ENCODE measurements around the gene MPPE1. TPM values are rescaled to one million over a fixed set of nuclear protein-coding genes. Genes with fewer than 3 reads are reported as not detected.
"Not testable (repeated sequence)": the region's sequence is repeated elsewhere in the genome, so short reads cannot be mapped to it uniquely, and the experiment has no call there.

Gene MPPE1, protein sequence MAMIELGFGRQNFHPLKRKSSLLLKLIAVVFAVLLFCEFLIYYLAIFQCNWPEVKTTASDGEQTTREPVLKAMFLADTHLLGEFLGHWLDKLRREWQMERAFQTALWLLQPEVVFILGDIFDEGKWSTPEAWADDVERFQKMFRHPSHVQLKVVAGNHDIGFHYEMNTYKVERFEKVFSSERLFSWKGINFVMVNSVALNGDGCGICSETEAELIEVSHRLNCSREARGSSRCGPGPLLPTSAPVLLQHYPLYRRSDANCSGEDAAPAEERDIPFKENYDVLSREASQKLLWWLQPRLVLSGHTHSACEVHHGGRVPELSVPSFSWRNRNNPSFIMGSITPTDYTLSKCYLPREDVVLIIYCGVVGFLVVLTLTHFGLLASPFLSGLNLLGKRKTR
- total RNA-seq (2014; rRNA removed; shearing (Covaris generic)) = 18.1 and 19.4 TPM in 2 replicates
- polyA plus RNA-seq (2015; cell fraction: cytosol; rRNA removed) = 15.7 and 18.6 TPM in 2 replicates
- polyA plus RNA-seq (2015; cell fraction: nucleus; rRNA removed) = 38.6 and 43.0 TPM in 2 replicates

- peak; percentile 83 for DNase-seq (ENCODE audit: low read depth)
Observed at GRCh38 chr18:11908182-11909060, at the start of gene MPPE1. Gene MPPE1, minus strand, starts transcription at chr18:11908317. Its CDS starts 11,053 bp downstream, at chr18:11897264.

DNA sequence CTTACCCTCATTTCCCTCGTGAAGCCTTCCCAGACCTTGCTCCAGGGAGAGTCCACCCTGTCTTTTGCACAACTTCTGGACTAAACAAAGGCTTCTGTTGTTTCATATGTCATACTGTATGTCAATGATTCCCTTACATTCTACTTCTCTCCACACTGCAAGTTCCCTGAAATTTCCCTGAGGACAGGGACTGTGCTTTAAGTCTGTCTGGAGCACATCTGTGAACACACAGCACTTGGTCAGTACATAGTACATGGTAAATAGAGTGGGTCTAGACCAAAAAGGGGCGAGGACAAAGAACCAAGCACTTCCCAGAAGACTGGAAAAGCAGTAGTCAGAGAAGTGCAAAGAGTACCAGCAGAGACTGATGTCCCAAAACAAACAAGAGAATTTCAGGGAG is 49.5 kb upstream of the MPPE1 start:
- no peak for DNase-seq (ENCODE audit: low read depth)

DNA sequence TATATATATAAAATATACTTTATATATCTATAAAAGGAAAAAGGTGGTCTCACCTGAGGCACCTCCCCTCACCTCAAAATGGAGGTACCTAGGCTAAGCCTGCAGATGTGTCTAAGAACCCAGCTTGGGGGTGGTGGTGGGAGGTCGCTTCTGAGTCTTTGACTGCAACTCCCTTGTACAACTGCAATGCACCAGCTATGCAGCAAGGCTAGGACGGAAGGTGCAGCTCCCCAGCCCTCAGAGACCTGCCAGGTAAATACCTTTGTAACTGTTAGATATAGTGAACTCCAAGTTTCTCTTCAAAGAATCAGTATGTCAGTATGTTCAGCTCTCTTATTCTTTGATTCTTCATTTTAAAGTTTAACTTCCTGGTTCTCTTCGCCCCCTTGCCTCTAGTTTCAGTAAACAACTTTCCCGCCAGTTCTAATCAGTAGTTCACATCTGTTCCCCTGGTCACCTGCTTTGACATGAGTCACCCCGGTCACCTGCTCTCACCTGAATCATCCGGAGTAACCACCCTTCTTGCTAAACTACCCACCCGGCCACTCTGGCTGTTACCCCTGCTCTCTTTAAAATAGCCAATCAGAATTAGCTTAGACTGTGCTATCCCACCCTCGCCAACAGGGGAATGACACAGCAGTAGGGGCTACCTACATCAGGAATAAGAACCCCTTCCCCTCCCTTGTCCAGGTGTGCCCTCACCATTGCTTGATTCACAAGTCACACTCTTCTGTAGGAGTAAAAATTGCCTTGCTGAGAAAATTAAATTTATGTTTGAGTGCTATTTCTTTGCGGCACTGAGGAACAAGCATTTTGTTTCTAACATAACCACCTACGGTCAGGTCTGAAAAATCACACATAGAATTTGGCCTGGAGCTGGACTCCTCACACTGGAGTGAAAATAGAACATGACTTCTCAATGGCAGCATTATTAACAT is 48.5 kb upstream of the MPPE1 start:
- no peak for DNase-seq (ENCODE audit: low read depth)

GRCh38 chr18:11955239-11956029 is 47.3 kb upstream of the MPPE1 start:
- peak; percentile 88 for DNase-seq (ENCODE audit: low read depth)

DNA sequence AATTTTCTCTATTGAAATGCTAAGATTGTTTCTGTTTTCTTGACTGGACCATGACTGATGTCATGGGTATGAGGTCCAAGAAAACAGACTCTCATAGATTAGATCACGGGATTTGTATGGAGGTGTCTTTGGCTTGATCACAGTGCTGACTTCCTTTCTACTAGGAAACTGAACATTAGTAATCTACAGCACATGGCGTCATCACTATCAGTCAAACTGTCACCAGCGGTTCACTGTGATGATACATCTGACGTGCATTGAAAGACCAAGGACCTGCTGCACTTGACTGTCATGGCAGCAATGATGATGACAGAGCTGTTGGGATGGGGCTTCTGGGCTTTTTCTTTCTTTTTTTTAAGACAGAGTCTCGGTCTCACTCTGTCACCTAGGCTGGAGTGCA is 45.0 kb upstream of the MPPE1 start:
- DNase-seq (ENCODE audit: low read depth) = no peak

GRCh38 chr18:11951390-11951851 is 43.3 kb upstream of the MPPE1 start:
- no peak for DNase-seq (ENCODE audit: low read depth)

GRCh38 chr18:11950824-11951223 is 42.7 kb upstream of the MPPE1 start:
- no peak for DNase-seq (ENCODE audit: low read depth)

- no peak for DNase-seq (ENCODE audit: low read depth)
Observed at GRCh38 chr18:11948852-11949523, 40.9 kb upstream of the MPPE1 start.

DNA sequence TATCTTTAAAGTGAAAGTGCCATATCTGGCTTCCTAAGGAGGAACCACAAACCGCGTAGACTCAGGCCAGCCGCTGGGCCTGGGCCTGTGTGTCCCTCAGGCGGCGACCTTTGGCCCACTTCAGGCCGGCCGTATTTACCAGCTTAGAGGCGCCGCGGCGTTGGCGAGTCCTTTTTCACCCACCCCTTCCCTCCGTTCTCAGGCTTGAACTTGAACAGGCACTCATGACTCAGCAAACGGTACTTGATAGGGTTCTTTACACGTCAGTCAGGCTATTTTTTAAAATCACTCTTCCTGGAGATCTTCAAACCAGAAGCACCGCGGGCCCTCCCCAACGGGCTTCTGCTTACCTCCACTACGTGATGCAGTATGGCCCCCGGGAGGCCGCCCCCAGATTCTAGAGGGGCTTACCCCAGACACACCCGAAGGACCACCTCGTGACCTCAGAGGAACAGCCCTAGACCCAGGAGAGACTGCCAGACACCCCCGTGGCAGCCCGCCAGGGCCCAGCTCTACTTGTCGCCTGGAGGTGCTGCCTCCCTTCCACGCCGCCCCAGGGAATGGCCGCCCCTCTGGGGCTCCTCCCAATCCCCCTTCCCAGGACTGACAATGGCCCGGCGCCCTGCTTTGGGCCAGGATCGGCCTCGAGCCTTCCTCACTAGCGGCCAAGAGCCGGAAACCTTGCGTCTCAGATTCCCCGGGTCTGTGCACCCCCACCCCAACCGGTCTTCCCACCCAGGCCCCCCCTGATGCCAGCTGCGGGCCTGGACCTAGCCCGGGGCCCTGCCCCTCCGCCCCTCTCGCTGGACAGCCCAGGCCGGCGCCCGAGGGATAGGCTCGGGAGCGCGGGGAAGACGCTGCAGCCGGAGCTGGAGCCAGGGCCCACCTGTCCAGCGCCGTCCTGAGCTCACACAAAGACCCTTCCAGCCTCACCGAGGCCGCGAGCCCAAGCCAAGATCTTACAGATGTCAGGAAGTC is 39.4 kb upstream of the MPPE1 start:
- peak; percentile 89 for DNase-seq (ENCODE audit: low read depth)

DNA sequence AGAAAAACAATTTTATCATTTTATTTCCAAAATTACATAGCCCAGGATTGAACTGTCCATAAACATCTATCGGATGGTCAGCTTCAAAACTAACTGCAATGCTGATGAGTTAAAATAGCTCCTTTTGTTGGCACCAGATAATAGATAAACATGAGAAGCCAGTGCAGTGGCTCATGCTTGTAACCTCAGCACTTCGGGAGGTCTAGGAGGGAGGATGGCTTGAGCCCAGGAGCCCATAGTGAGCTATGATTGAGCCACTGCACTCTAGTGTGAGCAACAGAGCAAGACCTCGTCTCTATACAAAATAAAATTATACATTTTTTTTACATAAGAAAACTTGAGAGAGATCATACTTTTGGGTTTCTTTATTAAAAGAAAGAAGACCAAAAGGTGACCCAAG is 38.6 kb upstream of the MPPE1 start:
- DNase-seq (ENCODE audit: low read depth) = peak; percentile 24

- not testable (repeated sequence) for DNase-seq (ENCODE audit: low read depth)
Observed at GRCh38 chr18:11945834-11946659, 37.9 kb upstream of the MPPE1 start.

DNA sequence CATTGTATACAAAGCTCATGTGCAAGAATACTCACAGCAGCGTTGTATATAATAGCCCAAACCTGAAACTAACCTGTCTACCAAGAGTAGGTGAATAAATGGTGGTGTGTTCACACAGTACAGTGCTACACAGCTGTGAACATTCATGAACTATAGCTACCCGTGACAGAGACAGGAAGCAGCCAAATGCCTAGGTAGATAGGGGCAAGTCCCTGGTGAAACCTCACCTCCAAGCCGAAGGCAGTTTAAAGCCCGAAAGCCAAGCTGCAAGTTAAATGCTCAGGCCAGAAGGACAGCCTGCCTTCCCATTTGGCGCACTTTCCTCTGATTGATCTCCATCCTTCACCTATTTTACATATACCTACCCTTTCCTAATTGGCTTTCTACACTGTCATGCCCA is 36.7 kb upstream of the MPPE1 start:
- DNase-seq (ENCODE audit: low read depth) = no peak

DNA sequence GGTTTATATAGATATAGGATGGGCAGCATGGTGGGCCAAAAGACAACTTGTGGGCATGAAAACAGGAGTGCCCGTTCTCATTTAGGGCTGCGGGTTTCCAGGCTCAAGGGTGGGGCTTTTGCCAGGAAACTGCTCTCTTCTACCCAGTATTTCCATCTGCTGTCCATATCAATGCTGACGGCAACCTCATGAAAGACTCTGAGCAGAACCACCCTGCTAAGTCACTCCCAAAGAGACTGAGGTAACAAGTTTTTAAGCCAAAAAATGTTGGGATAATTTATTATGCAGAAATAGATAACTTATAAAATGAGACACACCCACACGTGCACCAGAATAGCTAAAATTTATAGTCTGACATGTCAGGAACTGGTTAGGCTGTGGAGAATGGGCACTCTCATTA is 36.1 kb upstream of the MPPE1 start:
- DNase-seq (ENCODE audit: low read depth) = no peak

- no peak for DNase-seq (ENCODE audit: low read depth)
Observed at GRCh38 chr18:11943551-11943950, 35.4 kb upstream of the MPPE1 start.

- no peak for DNase-seq (ENCODE audit: low read depth)
Observed at GRCh38 chr18:11940956-11941355, 32.8 kb upstream of the MPPE1 start.

DNA sequence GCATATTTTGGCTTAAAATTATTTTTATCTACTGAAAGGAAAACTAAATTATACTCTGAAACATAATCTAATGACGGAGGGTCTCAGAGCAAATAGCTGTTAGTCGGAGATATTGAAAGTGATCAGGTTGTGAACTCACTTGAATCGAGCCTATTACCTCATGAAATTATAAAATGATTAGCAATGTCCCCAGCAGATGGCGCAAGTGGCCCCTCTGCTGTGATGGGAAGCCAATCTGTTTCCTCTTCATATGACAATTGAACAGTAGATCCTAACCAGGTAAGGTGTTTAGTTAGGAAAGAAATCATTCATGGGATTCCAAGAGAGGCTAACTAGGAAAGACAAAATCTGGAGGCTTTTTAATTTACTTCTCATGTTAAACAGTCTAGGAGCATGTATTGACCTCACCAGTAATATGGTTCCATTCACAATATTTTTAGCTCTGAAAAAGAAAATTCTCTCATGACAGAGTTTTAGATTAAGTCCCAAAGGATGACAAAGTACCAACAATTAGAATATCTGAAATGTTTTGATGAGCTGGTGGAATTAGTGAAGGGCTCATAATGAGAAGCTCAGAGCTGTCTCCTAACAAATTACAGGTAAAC is 29.9 kb upstream of the MPPE1 start:
- peak; percentile 54 for DNase-seq (ENCODE audit: low read depth)

- no peak for DNase-seq (ENCODE audit: low read depth)
Observed at GRCh38 chr18:11932393-11932792, 24.3 kb upstream of the MPPE1 start.

Measured in HT1080 (cell line).